HEK293T (cell line): ENCODE measurements around the gene PHKG2.

Experiments used
- CTCF ChIA-PET: fragments of 350-600 bp; formaldehyde crosslinking; extraction: SDS; loops from one replicate; lab custom pipeline; 2021; ENCODE audit warnings: antibody characterized with exemption, inconsistent platforms; lab: Yijun Ruan, JAX
- POLR2A ChIA-PET: fragments of 350-600 bp; formaldehyde crosslinking; extraction: SDS; loops from one replicate; lab custom pipeline; 2020; ENCODE audit warnings: antibody characterized with exemption, inconsistent platforms; lab: Yijun Ruan, JAX
- DNase-seq: peaks from one replicate; pipeline ENCODE4 v3.0.0; 2012; ENCODE audit warnings: mixed read lengths; ENCODE audit errors: extremely low spot score
- ARNT ChIP-seq: fragments of 450-650 bp; IDR thresholded peaks from 2 replicates; pipeline ENCODE4 v1.6.1; 2017; ENCODE audit warnings: mild to moderate bottlenecking
- BHLHE40 ChIP-seq: fragments of 450-650 bp; IDR thresholded peaks from 2 replicates; pipeline ENCODE4 v1.6.1; 2016; ENCODE audit warnings: mild to moderate bottlenecking, moderate library complexity, borderline replicate concordance
- CTBP1 ChIP-seq: fragments of 450-650 bp; IDR thresholded peaks from 2 replicates; pipeline ENCODE4 v1.6.1; 2016; ENCODE audit warnings: borderline replicate concordance
- ELF4 ChIP-seq: fragments of 450-650 bp; IDR thresholded peaks from 2 replicates; pipeline ENCODE4 v1.6.1; 2017; ENCODE audit warnings: antibody characterized with exemption
- FOXA1 ChIP-seq: fragments of 450-650 bp; IDR thresholded peaks from 2 replicates; pipeline ENCODE4 v1.6.1; 2016; ENCODE audit warnings: mild to moderate bottlenecking
- FOXK2 ChIP-seq: fragments of 450-650 bp; IDR thresholded peaks from 2 replicates; pipeline ENCODE4 v1.6.1; 2016; ENCODE audit warnings: mild to moderate bottlenecking
- FOXM1 ChIP-seq: fragments of 450-650 bp; IDR thresholded peaks from 2 replicates; pipeline ENCODE4 v1.6.1; 2017; ENCODE audit warnings: mild to moderate bottlenecking, borderline replicate concordance
- HDGF ChIP-seq: fragments of 450-650 bp; IDR thresholded peaks from 2 replicates; pipeline ENCODE4 v1.6.1; 2017; ENCODE audit warnings: antibody characterized with exemption, borderline replicate concordance
- L3MBTL2 ChIP-seq: fragments of 450-650 bp; conservative IDR thresholded peaks from 2 replicates; pipeline ENCODE4 v1.6.1; 2016; ENCODE audit warnings: mild to moderate bottlenecking
- LEF1 ChIP-seq: fragments of 450-650 bp; IDR thresholded peaks from 2 replicates; pipeline ENCODE4 v1.6.1; 2017; ENCODE audit warnings: mild to moderate bottlenecking, borderline replicate concordance
- NFRKB ChIP-seq: fragments of 450-650 bp; IDR thresholded peaks from 2 replicates; pipeline ENCODE4 v1.6.1; 2016; ENCODE audit warnings: mild to moderate bottlenecking, moderate library complexity
- SP1 ChIP-seq: fragments of 450-650 bp; IDR thresholded peaks from 2 replicates; pipeline ENCODE4 v1.6.1; 2017
- SUZ12 ChIP-seq: fragments of 450-650 bp; IDR thresholded peaks from 2 replicates; pipeline ENCODE4 v1.6.1; 2016; ENCODE audit warnings: mild to moderate bottlenecking
- TARDBP ChIP-seq: fragments of 450-650 bp; IDR thresholded peaks from 2 replicates; pipeline ENCODE4 v1.6.1; 2016
- ZNF384 ChIP-seq: fragments of 450-650 bp; IDR thresholded peaks from 2 replicates; pipeline ENCODE4 v1.6.1; 2016
- TF ChIP-seq, protein P1 (sequence below): fragments of 450-650 bp; IDR thresholded peaks from 2 replicates; pipeline ENCODE4 v1.6.1; 2016

Gene PHKG2

DNA sequence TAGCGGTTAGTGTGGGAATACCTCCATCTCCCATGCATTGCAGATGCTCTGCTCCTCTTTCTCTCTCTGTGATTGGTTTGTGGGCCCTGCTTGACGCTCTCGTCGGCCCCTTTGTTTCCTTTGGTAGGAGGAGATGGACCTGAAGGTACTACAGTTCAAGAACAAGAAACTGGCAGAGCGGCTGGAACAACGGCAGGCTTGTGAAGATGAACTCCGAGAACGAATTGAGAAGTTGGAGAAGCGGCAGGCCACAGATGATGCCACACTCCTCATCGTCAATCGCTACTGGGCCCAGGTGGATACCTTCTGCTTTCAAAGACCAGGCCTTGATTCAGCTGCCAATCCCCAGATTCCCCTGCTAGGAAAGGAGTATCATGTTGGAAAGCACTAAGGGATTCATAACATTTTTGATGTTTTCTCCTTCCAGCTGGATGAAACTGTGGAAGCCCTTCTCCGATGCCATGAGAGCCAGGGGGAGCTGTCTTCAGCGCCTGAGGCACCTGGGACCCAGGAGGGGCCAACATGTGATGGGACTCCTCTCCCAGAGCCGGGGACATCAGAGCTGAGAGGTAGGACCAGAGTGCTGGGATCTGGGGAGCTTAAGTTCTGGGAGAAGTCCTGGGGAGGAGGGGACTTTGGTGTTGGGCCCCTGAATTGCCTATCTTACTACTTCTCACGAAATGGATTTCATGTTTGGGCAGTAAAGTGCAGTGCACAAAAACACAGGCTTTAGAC, 14.9 kb downstream of the PHKG2 start:
- CTCF ChIA-PET, result interaction anchor here (0.7 kb wide), 1 partner anchor 175 kb away, joined by 3 read pairs; no protein-coding TSS in a partner anchor
- POLR2A ChIA-PET, result interaction anchor here (0.7 to 5.1 kb wide), 5 partner anchors 11 to 21 kb away, joined by 3 to 44 read pairs (median 5); partner anchors contain the start of gene PHKG2
- no peak for DNase-seq
- TF ChIP-seq CTBP1, result no peak
- no peak for TF ChIP-seq SUZ12
- no peak for TF ChIP-seq HDGF
- TF ChIP-seq ELF4, result no peak
- no peak for TF ChIP-seq SP1
- TF ChIP-seq, protein P1, sequence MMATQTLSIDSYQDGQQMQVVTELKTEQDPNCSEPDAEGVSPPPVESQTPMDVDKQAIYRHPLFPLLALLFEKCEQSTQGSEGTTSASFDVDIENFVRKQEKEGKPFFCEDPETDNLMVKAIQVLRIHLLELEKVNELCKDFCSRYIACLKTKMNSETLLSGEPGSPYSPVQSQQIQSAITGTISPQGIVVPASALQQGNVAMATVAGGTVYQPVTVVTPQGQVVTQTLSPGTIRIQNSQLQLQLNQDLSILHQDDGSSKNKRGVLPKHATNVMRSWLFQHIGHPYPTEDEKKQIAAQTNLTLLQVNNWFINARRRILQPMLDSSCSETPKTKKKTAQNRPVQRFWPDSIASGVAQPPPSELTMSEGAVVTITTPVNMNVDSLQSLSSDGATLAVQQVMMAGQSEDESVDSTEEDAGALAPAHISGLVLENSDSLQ, result no peak
- no peak for TF ChIP-seq ZNF384
- TF ChIP-seq ARNT, result no peak
- TF ChIP-seq TARDBP, result no peak
- TF ChIP-seq FOXM1, result no peak
- TF ChIP-seq LEF1, result no peak
- no peak for TF ChIP-seq FOXA1
- no peak for TF ChIP-seq FOXK2
- no peak for TF ChIP-seq L3MBTL2
- TF ChIP-seq BHLHE40, result no peak
- TF ChIP-seq NFRKB, result no peak

DNA sequence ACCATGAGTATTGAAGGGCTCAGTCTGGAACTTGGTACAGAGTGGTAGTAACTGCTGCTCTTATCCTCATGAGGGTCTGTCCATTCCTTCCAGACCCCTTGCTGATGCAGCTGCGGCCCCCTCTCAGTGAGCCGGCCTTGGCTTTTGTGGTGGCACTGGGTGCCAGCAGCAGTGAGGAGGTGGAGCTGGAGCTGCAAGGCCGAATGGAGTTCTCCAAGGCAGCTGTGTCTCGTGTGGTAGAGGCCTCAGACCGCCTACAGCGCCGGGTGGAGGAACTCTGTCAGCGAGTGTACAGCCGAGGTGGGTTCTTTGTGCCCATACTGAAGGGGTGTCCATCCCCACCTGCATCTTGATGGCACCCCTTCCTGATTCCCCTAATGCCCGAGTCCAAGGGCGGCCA, 15.9 kb downstream of the PHKG2 start:
- TF ChIP-seq FOXA1 (no peak), LEF1 (no peak), SUZ12 (no peak), ARNT (no peak), HDGF (no peak), NFRKB (no peak), TARDBP (no peak), BHLHE40 (no peak), FOXM1 (no peak), ZNF384 (no peak), SP1 (no peak)
- TF ChIP-seq, protein P1, result no peak
- ChIA-PET POLR2A (interaction anchor here (1.8 to 5.1 kb wide), 3 partner anchors 10 to 16 kb away, joined by 5 to 44 read pairs (median 11); partner anchors contain the start of gene PHKG2), CTCF (no interaction called here)
- DNase-seq, result no peak

DNA sequence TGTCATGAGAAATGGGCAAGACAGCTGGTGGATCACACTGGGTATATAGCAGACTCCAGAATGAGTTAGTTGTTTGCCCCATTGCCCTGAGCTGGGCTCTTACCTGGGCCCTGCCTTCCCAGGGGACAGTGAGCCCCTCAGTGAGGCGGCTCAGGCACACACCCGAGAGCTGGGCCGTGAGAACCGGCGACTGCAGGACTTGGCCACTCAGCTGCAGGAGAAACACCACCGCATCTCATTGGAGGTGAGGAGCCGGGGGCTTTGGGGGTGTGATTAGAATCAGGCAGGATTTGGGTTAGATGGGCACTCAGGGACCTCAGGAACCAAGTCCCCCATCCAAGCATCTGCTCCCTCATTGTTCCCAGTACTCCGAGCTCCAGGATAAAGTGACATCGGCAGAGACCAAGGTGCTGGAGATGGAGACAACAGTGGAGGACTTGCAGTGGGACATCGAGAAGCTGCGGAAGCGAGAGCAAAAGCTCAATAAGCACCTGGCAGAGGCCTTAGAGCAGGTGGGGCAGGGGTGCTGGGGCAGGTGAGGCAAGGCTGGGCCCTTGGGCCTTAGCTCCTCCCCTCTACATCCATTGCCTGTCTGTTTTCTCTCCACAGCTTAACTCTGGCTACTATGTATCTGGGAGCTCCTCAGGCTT, 16.7 kb downstream of the PHKG2 start:
- ChIA-PET POLR2A (interaction anchor here (0.8 to 5.1 kb wide), 3 partner anchors 9 to 41 kb away, joined by 3 to 44 read pairs (median 11); partner anchors contain the start of gene PHKG2), CTCF (no interaction called here)
- TF ChIP-seq HDGF (no peak), FOXK2 (no peak), CTBP1 (no peak), NFRKB (no peak), SUZ12 (no peak), L3MBTL2 (no peak), LEF1 (no peak), FOXM1 (no peak), ELF4 (no peak), TARDBP (no peak), FOXA1 (no peak)
- TF ChIP-seq, protein P1, result no peak
- DNase-seq, result no peak

DNA sequence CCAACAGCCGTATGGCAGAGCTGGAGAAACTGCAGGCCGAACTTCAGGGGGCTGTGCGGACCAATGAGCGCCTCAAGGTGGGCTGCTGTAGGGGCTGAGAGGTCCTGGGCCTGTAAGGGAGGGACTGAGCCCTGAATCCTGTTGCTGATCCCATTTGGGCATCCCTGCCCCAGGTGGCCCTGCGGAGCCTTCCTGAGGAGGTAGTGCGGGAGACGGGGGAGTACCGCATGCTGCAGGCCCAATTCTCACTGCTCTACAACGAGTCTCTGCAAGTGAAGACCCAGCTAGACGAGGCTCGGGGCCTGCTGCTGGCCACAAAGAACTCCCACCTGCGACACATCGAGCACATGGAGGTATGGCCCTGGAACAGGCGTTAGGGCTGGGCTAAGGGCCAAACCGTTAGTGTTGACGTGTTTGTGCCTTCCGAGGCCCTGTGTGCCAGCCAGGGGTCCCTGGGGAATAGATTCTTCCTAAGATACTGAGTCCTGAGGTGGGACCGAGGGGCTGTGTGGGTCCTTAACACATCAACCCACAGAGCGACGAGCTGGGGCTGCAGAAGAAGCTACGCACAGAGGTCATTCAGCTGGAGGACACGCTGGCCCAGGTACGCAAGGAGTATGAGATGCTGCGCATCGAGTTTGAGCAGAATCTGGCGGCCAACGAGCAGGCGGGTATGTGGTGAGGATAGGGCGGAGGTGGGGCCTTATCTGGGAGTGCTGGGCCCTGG, 18.1 kb downstream of the PHKG2 start:
- DNase-seq, result no peak
- no peak for TF ChIP-seq ELF4
- TF ChIP-seq FOXM1, result no peak
- no peak for TF ChIP-seq ARNT
- no peak for TF ChIP-seq NFRKB
- no peak for TF ChIP-seq FOXK2
- TF ChIP-seq FOXA1, result no peak
- TF ChIP-seq SUZ12, result no peak
- TF ChIP-seq HDGF, result no peak
- no peak for TF ChIP-seq LEF1
- no peak for TF ChIP-seq L3MBTL2
- no peak for TF ChIP-seq BHLHE40
- TF ChIP-seq CTBP1, result no peak
- TF ChIP-seq SP1, result no peak
- TF ChIP-seq ZNF384, result no peak
- TF ChIP-seq, protein P1, result no peak
- TF ChIP-seq TARDBP, result no peak
- POLR2A ChIA-PET, result interaction anchor here (1.2 to 5.1 kb wide), 2 partner anchors 8 to 12 kb away, joined by 3 to 44 read pairs; no protein-coding TSS in a partner anchor
- CTCF ChIA-PET, result no interaction called here
